Thyroid gland (tissue), 4 donors: ENCODE results near the gene WDR20. TPM values are rescaled to one million over a fixed set of nuclear protein-coding genes. Genes with fewer than 3 reads are reported as not detected.

ENCODE experiments used
- DNase-seq, 2 donors: peaks; one replicate each; pipeline ENCODE4 v3.0.0-alpha.2; 2019
- H3K27ac ChIP-seq, 3 donors: fragments of 200-600 bp; sonication (generic); 1 replicate in 2 of 3; 2 replicates in 1 of 3; pipeline ENCODE4 v1.5.1; 2016 to 2019; ENCODE audit warnings: mild to moderate bottlenecking in 1 of 3, moderate library complexity in 1 of 3
- H3K27me3 ChIP-seq: fragments of 200-600 bp; sonication (generic); one replicate; pipeline ENCODE4 v1.5.1; 2019
- H3K36me3 ChIP-seq, 2 donors: fragments of 200-600 bp; sonication (generic); one replicate each; pipeline ENCODE4 v1.5.1; 2016 to 2019
- H3K4me1 ChIP-seq, 2 donors: fragments of 200-600 bp; sonication (generic); one replicate each; pipeline ENCODE4 v1.5.1; 2017 to 2019
- H3K4me3 ChIP-seq, 3 donors: fragments of 200-600 bp; sonication (generic); replicated peaks in 1 of 3; 1 replicate in 2 of 3; 2 replicates in 1 of 3; pipeline ENCODE4 v1.5.1; 2016; ENCODE audit warnings: mild to moderate bottlenecking in 1 of 3
- H3K9me3 ChIP-seq: fragments of 200-600 bp; sonication (generic); one replicate; pipeline ENCODE4 v1.5.1; 2017
- CTCF ChIP-seq, 6 experiments: fragments of 200-600 bp in 3 of 6; fragments of 450-650 bp in 3 of 6; sonication (generic) in 3 of 6; IDR thresholded peaks; one replicate each; pipeline ENCODE4 v1.5.1; 2016 to 2019; ENCODE audit warnings: antibody characterized with exemption in 6 of 6, mild to moderate bottlenecking in 2 of 6, inconsistent platforms in 1 of 6, moderate library complexity in 1 of 6
- POLR2A ChIP-seq, 2 donors: fragments of 450-650 bp; IDR thresholded peaks; one replicate each; pipeline ENCODE4 v1.6.1; 2017; ENCODE audit warnings: antibody characterized with exemption in 2 of 2, mild to moderate bottlenecking in 2 of 2, moderate library complexity in 1 of 2
- WGBS, 2 donors: methylation state at CpG; one replicate each; pipeline ENCODE4 v1.1.5; 2017; 5-methylcytosine and 5-hydroxymethylcytosine counted together
- intact Hi-C: fragments of 100-400 bp; cut with DNase I; formaldehyde crosslinking; loops from one replicate; pipeline ENCODE4 v1.15.1; 2023
- total RNA-seq, 4 donors: library from RNA; depleted of rRNA; stranded (reverse); fragments of >200 nt; gene quantifications; one replicate each; pipeline ENCODE4 v1.2.3, GENCODE V29; 2016

WDR20 gene
- total RNA-seq, 4 donors from 2014 or later = 27.1 to 48.8 (median 37.6) TPM

- intact Hi-C loops = loop anchor here (10.0 kb wide), 1 partner anchor 163 kb away; no protein-coding TSS in a partner anchor
- Histone ChIP-seq H3K4me3 (no peak overlapping the region), H3K27ac (no peak overlapping the region), H3K36me3 (peaks cover 0 to 6% of the 10 kb centered on the region in 2 donors), H3K4me1 (peaks cover 0 to 16% of the 10 kb centered on the region in 2 donors), H3K9me3 (no peaks in the 10 kb centered on the region), H3K27me3 (no peaks in the 10 kb centered on the region)
- no peak for DNase-seq
- TF ChIP-seq CTCF (IDR thresholded peaks at IDR 0.05) = no peak
- TF ChIP-seq POLR2A (IDR thresholded peaks at IDR 0.05) = no peak
- 87 to 89% methylated on average over 25 to 28 of the region's 28 CpGs for WGBS, 2 donors
Measured at GRCh38 chr14:102227184-102227964, 87.7 kb downstream of the WDR20 start.

GRCh38 chr14:102229071-102229738, 89.5 kb downstream of the WDR20 start:
- no peak overlapping the region for H3K4me3 ChIP-seq
- H3K27ac ChIP-seq = no peak overlapping the region
- 95% methylated on average over 40 to 43 of the region's 43 CpGs for WGBS, 2 donors
- intact Hi-C loops = loop anchor here (10.0 kb wide), 1 partner anchor 164 kb away; no protein-coding TSS in a partner anchor
- DNase-seq = no peak
- peaks cover 0 to 16% of the 10 kb centered on the region in 2 donors for H3K4me1 ChIP-seq
- TF ChIP-seq CTCF (IDR thresholded peaks at IDR 0.05) (no peak), POLR2A (IDR thresholded peaks at IDR 0.05) (no peak)
- H3K27me3 ChIP-seq = no peaks in the 10 kb centered on the region
- peaks cover 4 to 6% of the 10 kb centered on the region in 2 donors for H3K36me3 ChIP-seq
- H3K9me3 ChIP-seq = no peaks in the 10 kb centered on the region

GRCh38 chr14:102229739-102230092, 90.0 kb downstream of the WDR20 start:
- TF ChIP-seq POLR2A (IDR thresholded peaks at IDR 0.05) (no peak), CTCF (IDR thresholded peaks at IDR 0.05) (no peak)
- WGBS, 2 donors = 96% methylated on average over 9 of the region's 9 CpGs
- Histone ChIP-seq H3K36me3 (peaks cover 4 to 6% of the 10 kb centered on the region in 2 donors), H3K4me3 (no peak overlapping the region), H3K27ac (no peak overlapping the region), H3K27me3 (no peaks in the 10 kb centered on the region), H3K4me1 (peaks cover 0 to 16% of the 10 kb centered on the region in 2 donors), H3K9me3 (no peaks in the 10 kb centered on the region)
- intact Hi-C loops = loop anchor here (10.0 kb wide), 1 partner anchor 165 kb away; no protein-coding TSS in a partner anchor
- DNase-seq = no peak

GRCh38 chr14:102230481-102231210, 90.9 kb downstream of the WDR20 start:
- no peak overlapping the region for H3K4me3 ChIP-seq
- TF ChIP-seq POLR2A (IDR thresholded peaks at IDR 0.05) = no peak
- no peak for TF ChIP-seq CTCF (IDR thresholded peaks at IDR 0.05)
- H3K36me3 ChIP-seq = peaks cover 4 to 6% of the 10 kb centered on the region in 2 donors
- H3K9me3 ChIP-seq = no peaks in the 10 kb centered on the region
- WGBS, 2 donors = 92 to 93% methylated on average over 22 of the region's 22 CpGs
- no peaks in the 10 kb centered on the region for H3K27me3 ChIP-seq
- no peak overlapping the region for H3K27ac ChIP-seq
- H3K4me1 ChIP-seq = peaks cover 2 to 11% of the 10 kb centered on the region in 2 donors
- no peak for DNase-seq
- intact Hi-C loops = no loop called here
